Measurements from ENCODE around the gene CLBA1.
A peak's percentile ranks its signal among the peaks of the same experiment; 100 is the strongest.
"Not testable (repeated sequence)": the region's sequence is repeated elsewhere in the genome, so short reads cannot be mapped to it uniquely, and the experiment has no call there.

Gene CLBA1

GRCh38 chr14:105023144-105023543 lies 37.6 kb downstream of the CLBA1 start:
- DNase-seq (ENCODE audit: low spot score), result no peak

- no peak for DNase-seq (ENCODE audit: low spot score)
Observed at GRCh38 chr14:105023791-105024480, 38.3 kb downstream of the CLBA1 start.

GRCh38 chr14:105025429-105025828 lies 39.8 kb downstream of the CLBA1 start:
- no peak for DNase-seq (ENCODE audit: low spot score)

GRCh38 chr14:105026033-105026785 lies 40.6 kb downstream of the CLBA1 start:
- DNase-seq (ENCODE audit: low spot score), result peak; percentile 51

GRCh38 chr14:105026802-105027563 lies 41.4 kb downstream of the CLBA1 start:
- no peak for DNase-seq (ENCODE audit: low spot score)

GRCh38 chr14:105027718-105028117 lies 42.1 kb downstream of the CLBA1 start:
- DNase-seq (ENCODE audit: low spot score), result not testable (repeated sequence)

- no peak for DNase-seq (ENCODE audit: low spot score)
Observed at GRCh38 chr14:105028251-105028927, 42.8 kb downstream of the CLBA1 start.

GRCh38 chr14:105029402-105029801 lies 43.8 kb downstream of the CLBA1 start:
- DNase-seq (ENCODE audit: low spot score), result no peak

GRCh38 chr14:105030194-105030593 lies 44.6 kb downstream of the CLBA1 start:
- no peak for DNase-seq (ENCODE audit: low spot score)

GRCh38 chr14:105030836-105031396 lies 45.3 kb downstream of the CLBA1 start:
- no peak for DNase-seq (ENCODE audit: low spot score)

- not testable (repeated sequence) for DNase-seq (ENCODE audit: low spot score)
Observed at GRCh38 chr14:105032451-105032901, 46.9 kb downstream of the CLBA1 start.

GRCh38 chr14:105033412-105033900 lies 47.9 kb downstream of the CLBA1 start:
- peak; percentile 30 for DNase-seq (ENCODE audit: low spot score)

- no peak for DNase-seq (ENCODE audit: low spot score)
Observed at GRCh38 chr14:105034315-105035039, 48.9 kb downstream of the CLBA1 start.

GRCh38 chr14:105035616-105036015 lies 50.0 kb downstream of the CLBA1 start:
- DNase-seq (ENCODE audit: low spot score), result not testable (repeated sequence)

- DNase-seq (ENCODE audit: low spot score), result no peak
Observed at GRCh38 chr14:105039458-105040205, 54.0 kb downstream of the CLBA1 start.

GRCh38 chr14:105041841-105042765 lies 56.5 kb downstream of the CLBA1 start:
- no peak for DNase-seq (ENCODE audit: low spot score)

GRCh38 chr14:105042813-105043212 lies 57.2 kb downstream of the CLBA1 start:
- no peak for DNase-seq (ENCODE audit: low spot score)

- DNase-seq (ENCODE audit: low spot score), result no peak
Observed at GRCh38 chr14:105043641-105044040, 58.1 kb downstream of the CLBA1 start.

Data from CD4-positive, alpha-beta T cell treated with Interleukin-15 for 4 hours (primary cell).